DOHH2 (cell line): ENCODE measurements around the gene ASAH2.

Experiments used
- H3F3A ChIP-seq: fragments of 200-600 bp; sonication (generic), shearing (Covaris generic); 2 replicates; pipeline ENCODE4 v1.6.0; 2016; ENCODE audit warnings: antibody characterized with exemption, mild to moderate bottlenecking; ENCODE audit not compliant: control insufficient read depth, insufficient read depth
- H3K27ac ChIP-seq: fragments of 200-600 bp; sonication (generic); 2 replicates; pipeline ENCODE4 v1.5.1; 2014; ENCODE audit warnings: low read depth, mild to moderate bottlenecking, low read length, moderate library complexity
- H3K27me3 ChIP-seq: fragments of 200-600 bp; sonication (generic); 2 replicates; pipeline ENCODE4 v1.6.1; 2014; ENCODE audit warnings: mild to moderate bottlenecking, low read length, mixed read lengths; ENCODE audit not compliant: control insufficient read depth
- H3K36me3 ChIP-seq: fragments of 200-600 bp; sonication (generic); 2 replicates; pipeline ENCODE4 v1.6.1; 2014; ENCODE audit warnings: mild to moderate bottlenecking, low read length, moderate library complexity, mixed read lengths; ENCODE audit not compliant: control insufficient read depth
- H3K4me1 ChIP-seq: fragments of 200-600 bp; sonication (generic); 2 replicates; pipeline ENCODE4 v1.6.1; 2014; ENCODE audit warnings: mild to moderate bottlenecking, low read length, mixed read lengths; ENCODE audit not compliant: control insufficient read depth
- H3K4me2 ChIP-seq: fragments of 200-600 bp; sonication (generic); 2 replicates; pipeline ENCODE4 v1.6.0; 2014; ENCODE audit warnings: mild to moderate bottlenecking, low read length, moderate library complexity
- H3K4me3 ChIP-seq: fragments of 200-600 bp; sonication (generic); 2 replicates; pipeline ENCODE4 v1.5.1; 2014; ENCODE audit warnings: mild to moderate bottlenecking, low read length, mixed read lengths
- H3K79me2 ChIP-seq: fragments of 200-600 bp; sonication (generic); 2 replicates; pipeline ENCODE4 v1.6.1; 2014; ENCODE audit warnings: mild to moderate bottlenecking, low read length, mixed read lengths; ENCODE audit not compliant: control insufficient read depth
- H3K9me2 ChIP-seq: fragments of 200-600 bp; sonication (generic); replicated peaks from 2 replicates; pipeline ENCODE4 v1.6.1; 2014; ENCODE audit warnings: mild to moderate bottlenecking, low read length, mixed read lengths; ENCODE audit not compliant: control insufficient read depth
- H3K9me3 ChIP-seq: fragments of 200-600 bp; sonication (generic); 2 replicates; pipeline ENCODE4 v1.6.1; 2014; ENCODE audit warnings: antibody characterized with exemption, low read length, mixed read lengths; ENCODE audit not compliant: control insufficient read depth, insufficient read depth
- H4K20me1 ChIP-seq: fragments of 200-600 bp; sonication (generic); 2 replicates; pipeline ENCODE4 v1.6.0; 2014; ENCODE audit warnings: low read depth, mild to moderate bottlenecking, antibody characterized with exemption, low read length, moderate library complexity; ENCODE audit not compliant: control insufficient read depth, insufficient read depth
- CTCF ChIP-seq: fragments of 200-600 bp; sonication (generic); IDR thresholded peaks from one replicate; pipeline ENCODE4 v1.5.1; 2014; ENCODE audit warnings: antibody characterized with exemption, mild to moderate bottlenecking, low read depth, low read length; ENCODE audit not compliant: poor library complexity, severe bottlenecking
- EZH2phosphoT487 ChIP-seq: fragments of 200-600 bp; sonication (generic); IDR thresholded peaks from 2 replicates; pipeline ENCODE4 v1.6.1; 2017; ENCODE audit warnings: borderline replicate concordance, mild to moderate bottlenecking, antibody characterized with exemption, low read length, moderate library complexity, mixed read lengths

ASAH2 gene

DNA sequence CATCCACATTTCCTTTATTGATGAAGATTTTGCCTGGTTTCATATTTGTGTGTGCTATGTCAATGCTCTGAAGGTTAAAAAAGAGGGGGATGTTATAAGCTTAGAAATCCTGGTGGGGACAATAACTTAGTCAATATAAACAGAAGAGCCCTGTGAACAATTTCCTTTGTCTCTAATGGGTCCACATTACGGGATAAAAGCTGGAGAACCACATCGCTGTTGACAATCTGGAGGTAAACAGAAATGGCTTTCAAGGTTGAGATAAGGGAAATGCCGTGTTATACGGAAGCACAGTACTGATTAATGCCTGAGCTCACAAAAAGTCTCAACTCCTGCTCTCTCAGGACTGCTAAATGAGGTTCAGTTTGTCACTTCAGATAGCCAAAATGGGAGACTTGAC lies 16.8 kb downstream of the ASAH2 start:
- Histone ChIP-seq H3K9me3 (no peaks in the 10 kb centered on the region), H3K79me2 (no peaks in the 10 kb centered on the region), H3K36me3 (no peaks in the 10 kb centered on the region), H3K27ac (no peak overlapping the region), H3K4me2 (no peak overlapping the region), H3F3A (no peaks in the 10 kb centered on the region), H3K4me1 (no peaks in the 10 kb centered on the region), H3K9me2 (no peaks in the 10 kb centered on the region), H3K27me3 (peaks cover 44% of the 10 kb centered on the region), H4K20me1 (no peaks in the 10 kb centered on the region), H3K4me3 (no peak overlapping the region)
- TF ChIP-seq CTCF = no peak
- TF ChIP-seq EZH2phosphoT487 = no peak

- H3K4me2 ChIP-seq = no peak overlapping the region
- no peaks in the 10 kb centered on the region for H3K9me2 ChIP-seq
- H4K20me1 ChIP-seq = no peaks in the 10 kb centered on the region
Observed at GRCh38 chr10:50232261-50232639, 19.1 kb downstream of the ASAH2 start.

DNA sequence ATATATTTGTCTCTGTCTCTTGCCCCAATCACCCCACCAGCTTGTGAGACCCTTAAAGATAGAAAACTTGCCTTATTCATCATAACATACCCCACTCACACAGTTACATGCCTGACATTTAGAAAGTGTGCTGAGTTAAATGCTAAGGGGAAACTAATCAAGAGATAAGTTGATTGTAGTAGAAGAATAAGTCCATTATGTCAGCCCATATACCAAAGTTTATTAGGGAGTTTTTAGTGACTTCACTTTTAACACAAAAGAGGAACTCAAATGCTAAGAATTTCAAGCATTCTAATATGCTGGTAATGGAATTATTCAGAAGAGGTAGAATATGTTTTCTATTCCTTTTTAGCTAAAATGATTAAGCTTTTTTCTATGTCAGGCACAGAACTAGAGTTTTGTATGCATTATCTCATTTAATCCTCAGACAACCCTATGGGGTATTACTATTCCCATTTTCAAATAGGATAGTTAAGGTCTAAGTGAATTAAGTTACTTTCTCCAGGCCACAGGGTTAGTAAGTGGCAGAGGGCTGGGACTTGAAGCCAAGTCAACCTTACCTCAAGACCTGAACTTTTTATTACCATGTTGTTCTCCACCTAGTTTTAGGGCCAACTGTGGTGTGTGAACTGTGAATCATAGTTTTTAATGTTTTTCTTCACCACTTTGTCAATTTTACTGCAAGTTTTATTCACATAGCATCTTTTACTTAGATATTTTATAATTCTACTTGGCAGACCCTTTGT lies 19.6 kb downstream of the ASAH2 start:
- H3K4me1 ChIP-seq = no peaks in the 10 kb centered on the region
- H3K27ac ChIP-seq = no peak overlapping the region
- H3K36me3 ChIP-seq = no peaks in the 10 kb centered on the region

More at GRCh38 chr10:50232261-50232639, 19.1 kb downstream of the ASAH2 start:
- peaks cover 39% of the 10 kb centered on the region for H3K27me3 ChIP-seq
- no peak overlapping the region for H3K27ac ChIP-seq
- no peaks in the 10 kb centered on the region for H3K4me1 ChIP-seq
- H3F3A ChIP-seq = no peaks in the 10 kb centered on the region
- no peaks in the 10 kb centered on the region for H3K36me3 ChIP-seq
- H3K4me3 ChIP-seq = no peak overlapping the region
- TF ChIP-seq EZH2phosphoT487 (no peak), CTCF (no peak)
- no peaks in the 10 kb centered on the region for H3K9me3 ChIP-seq
- H3K79me2 ChIP-seq = no peaks in the 10 kb centered on the region

More for the DNA sequence above, 19.6 kb downstream of the ASAH2 start:
- H3K4me3 ChIP-seq = no peak overlapping the region
- no peaks in the 10 kb centered on the region for H3K9me2 ChIP-seq
- H4K20me1 ChIP-seq = no peaks in the 10 kb centered on the region
- TF ChIP-seq EZH2phosphoT487 (no peak), CTCF (no peak)
- no peaks in the 10 kb centered on the region for H3K79me2 ChIP-seq
- no peaks in the 10 kb centered on the region for H3K9me3 ChIP-seq
- H3K4me2 ChIP-seq = no peak overlapping the region
- H3K27me3 ChIP-seq = peaks cover 35% of the 10 kb centered on the region
- H3F3A ChIP-seq = no peaks in the 10 kb centered on the region
